NCI-H774 (cell line): ENCODE measurements around the gene CYP2S1.
"Not testable (repeated sequence)": the region's sequence is repeated elsewhere in the genome, so short reads cannot be mapped to it uniquely, and the experiment has no call there.

Source experiments
- DNase-seq: peaks from one replicate; lab custom pipeline; 2025; lab: John Stamatoyannopoulos, UW

Gene CYP2S1

DNA sequence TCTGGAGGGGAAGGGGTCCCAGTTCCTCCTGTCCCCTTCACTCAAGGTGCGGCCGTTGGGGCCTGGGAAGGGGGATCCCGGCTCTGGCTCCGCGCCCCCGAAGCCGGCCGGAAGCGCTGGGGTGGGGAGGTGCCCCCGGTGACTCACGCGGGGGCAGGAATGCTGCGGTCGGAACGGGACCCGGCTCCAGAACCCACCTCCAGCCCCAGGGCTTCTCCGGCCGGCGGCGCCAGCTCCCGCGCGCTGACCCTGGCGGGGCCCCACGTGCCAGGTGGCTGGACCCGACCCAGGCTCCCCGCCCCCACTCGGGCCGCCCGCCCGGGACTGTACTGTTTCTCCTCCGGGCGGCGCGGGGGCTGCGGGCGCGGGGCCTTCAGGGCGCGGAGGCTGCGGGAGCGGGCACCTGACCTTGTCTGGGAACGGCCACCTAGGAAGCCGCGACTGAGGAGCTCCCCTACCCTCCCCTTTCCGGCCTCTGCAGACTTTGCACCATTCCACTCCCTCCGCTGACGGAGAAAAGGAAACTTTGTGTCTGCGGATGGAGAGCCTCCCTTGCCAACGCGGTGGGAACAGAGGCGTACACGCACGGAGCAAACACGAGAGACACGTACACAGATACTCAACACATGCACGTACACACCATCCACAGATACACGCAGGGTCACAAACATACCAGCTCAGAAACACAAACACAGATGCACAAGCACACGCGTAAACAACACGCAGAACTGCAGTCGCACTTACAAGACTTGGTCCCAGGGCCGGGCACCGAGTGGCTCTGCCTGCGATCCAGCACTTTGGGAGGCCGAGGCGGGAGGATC, 33.2 kb downstream of the CYP2S1 start:
- DNase-seq: no peak

- no peak for DNase-seq
These were observed 33.9 kb downstream of the CYP2S1 start for GRCh38 chr19:41226874-41227390.

- no peak for DNase-seq
These were observed 35.5 kb downstream of the CYP2S1 start for GRCh38 chr19:41228486-41228885.

DNA sequence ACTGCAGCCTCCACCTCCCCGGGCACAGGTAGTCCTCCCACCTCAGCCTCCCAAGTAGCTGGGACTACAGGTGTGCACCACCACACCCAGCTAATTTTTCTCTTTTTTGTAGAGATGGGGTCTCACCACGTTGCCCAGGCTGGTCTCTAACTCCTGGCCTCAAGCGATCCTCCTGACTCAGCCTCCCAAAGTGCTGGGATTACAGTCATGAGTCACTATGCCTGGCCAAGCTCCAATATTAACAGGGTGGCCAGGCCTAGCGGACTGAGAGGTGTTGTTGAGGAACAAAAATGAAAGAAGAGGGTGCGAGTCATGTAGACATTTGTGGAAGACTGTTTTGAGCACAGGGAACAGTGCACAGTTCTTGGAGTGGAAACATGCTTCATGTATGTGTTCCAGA, 36.3 kb downstream of the CYP2S1 start:
- not testable (repeated sequence) for DNase-seq

DNA sequence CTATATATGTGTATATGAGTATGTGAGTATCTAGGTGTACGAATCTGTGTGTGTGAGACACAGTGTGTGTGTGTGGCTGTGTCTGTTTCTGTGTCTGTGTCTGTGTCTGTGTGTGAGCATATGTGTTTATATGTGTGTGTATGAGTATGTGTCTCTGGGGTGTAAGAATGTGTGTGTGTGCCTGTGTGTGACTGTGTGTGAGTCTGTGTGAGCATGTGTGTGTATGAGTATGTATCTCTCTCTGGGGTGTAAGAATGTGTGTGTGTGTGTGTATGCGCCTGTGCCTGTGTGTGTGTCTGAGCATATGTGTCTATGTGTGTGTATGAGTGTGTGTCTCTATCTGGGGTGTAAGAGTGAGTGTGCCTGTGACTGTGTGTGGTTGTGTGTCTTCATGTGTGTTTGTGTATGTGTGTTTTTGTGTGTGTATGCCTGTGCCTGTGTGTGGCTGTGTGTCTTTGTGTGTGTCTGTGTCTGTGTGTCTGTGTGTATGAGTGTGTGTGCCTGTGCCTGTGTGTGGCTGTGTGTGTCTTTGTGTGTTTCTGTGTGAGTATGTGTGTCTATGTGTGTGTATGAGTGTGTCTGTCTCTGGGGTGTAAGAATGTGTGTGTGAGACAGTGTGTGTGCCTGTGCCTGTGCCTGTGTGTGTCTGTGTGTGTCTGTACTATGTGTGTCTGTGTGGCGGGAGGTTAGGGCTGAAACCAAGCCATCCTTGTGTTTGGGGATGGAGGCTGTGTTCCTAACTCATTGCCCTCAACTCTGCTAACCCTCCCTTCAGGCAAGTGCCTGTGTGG, 37.2 kb downstream of the CYP2S1 start:
- DNase-seq: no peak

GRCh38 chr19:41232686-41233085, 39.7 kb downstream of the CYP2S1 start:
- no peak for DNase-seq

GRCh38 chr19:41233748-41234240, 40.8 kb downstream of the CYP2S1 start:
- no peak for DNase-seq

DNA sequence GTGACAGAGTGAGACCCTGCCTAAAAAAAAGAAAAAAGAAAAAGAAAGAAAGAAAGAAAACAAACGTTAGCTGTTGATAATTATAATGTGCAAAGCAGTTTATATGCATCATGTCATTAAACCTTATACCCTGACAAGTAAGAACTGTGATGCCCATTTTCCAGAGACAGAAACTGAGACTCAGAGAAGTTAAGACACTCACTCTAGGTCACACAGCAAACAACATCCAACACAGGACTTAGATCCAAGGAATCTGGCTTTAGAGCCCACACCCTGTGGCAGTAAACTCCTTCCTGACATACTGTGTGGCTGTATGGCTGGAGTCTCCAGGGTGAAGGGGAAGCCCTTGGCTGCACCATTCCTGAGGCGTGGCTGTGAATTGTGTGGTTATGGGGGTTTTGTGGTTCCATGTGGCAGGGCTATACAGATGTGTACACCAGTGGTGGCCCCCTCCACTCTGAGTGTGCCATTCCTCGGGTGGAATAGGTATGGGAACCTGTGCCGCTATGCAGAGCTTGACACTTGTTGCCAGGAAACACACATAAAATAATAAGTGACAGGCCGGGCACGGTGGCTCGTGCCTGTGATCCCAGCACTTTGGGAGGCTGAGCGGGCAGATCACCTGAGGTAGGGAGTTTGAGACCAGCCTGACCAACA, 41.6 kb downstream of the CYP2S1 start:
- DNase-seq: no peak

DNA sequence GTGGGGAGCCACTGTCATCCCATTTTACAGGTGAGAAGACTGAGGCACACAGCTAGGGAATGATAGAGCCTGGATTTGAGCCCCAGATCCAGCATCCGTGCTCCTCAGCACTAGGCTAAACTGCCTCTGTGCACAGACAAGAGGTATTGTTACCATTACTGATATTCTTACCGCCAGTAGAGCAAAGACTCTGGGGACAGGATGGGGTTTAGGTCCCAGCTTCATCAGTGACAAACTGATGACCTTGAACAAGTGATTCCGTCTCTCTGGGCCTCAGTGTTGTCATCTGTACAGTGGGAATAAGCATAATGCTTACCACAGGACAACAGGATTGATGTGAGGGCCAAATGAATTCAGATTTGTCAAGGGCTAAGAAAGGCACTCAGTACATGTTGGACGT, 42.5 kb downstream of the CYP2S1 start:
- no peak for DNase-seq

- DNase-seq: no peak
These were observed 45.2 kb downstream of the CYP2S1 start for GRCh38 chr19:41238244-41238643.

DNA sequence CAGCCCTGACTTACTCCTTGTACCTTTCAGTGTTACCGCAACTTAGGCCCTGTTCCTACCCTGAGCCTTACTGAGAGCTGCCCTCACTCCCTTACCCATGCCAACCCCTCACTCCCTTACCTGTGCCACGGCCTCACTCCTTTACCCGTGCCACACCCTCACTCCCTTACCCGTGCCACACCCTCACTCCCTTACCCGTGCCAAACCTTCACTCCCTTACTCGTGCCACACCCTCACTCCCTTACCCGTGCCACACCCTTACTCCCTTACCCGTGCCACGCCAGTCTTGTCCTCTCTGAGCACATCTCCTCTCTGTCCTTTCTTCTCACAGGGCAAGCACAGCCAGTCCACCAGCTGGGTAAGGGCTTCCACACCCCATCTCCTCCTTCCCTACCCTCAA, 46.3 kb downstream of the CYP2S1 start:
- DNase-seq: no peak

- no peak for DNase-seq
These were observed 47.0 kb downstream of the CYP2S1 start for GRCh38 chr19:41239961-41240574.

GRCh38 chr19:41241859-41242258, 48.8 kb downstream of the CYP2S1 start:
- DNase-seq: no peak

DNA sequence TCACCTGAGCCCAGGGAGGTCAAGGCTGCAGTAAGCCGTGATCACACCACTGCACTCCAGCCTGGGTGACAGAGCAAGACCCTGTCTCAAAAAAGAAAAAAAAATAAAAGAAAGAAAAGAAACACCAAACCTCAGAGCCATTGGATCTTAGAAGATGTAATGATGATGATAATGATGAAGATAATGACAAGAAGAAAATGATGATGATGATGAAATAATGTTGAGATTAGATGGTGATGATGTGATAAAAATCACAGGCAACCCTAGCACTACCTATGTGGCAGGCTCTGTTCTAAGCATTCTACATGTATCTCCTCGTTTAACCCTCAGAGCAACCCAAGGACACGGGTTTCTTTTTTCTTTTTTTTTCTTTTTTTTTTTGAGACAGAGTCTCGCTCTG, 51.1 kb downstream of the CYP2S1 start:
- DNase-seq: no peak

- no peak for DNase-seq
These were observed 52.8 kb downstream of the CYP2S1 start for GRCh38 chr19:41245843-41246242.

DNA sequence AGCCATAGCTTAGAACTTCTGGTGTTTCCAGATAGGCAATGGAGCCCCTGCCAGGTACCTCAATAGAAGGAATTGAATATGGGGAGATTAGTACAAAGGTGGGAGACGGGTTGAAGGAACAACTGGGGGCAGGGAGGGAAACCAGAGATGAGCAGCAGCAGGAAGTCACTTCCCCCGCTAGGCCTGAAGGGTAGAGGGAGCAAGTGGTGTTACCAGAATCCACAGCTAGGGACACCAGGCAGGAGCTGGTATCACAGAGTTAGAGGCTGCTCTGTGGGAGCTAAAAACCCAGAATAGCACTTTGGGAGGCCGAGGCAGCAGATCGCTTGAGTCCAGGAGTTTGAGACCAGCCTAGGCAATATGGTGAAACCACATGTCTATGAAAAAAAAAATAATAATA, 55.9 kb downstream of the CYP2S1 start:
- DNase-seq: no peak

- DNase-seq: no peak
These were observed 56.8 kb downstream of the CYP2S1 start for GRCh38 chr19:41249707-41250423.

DNA sequence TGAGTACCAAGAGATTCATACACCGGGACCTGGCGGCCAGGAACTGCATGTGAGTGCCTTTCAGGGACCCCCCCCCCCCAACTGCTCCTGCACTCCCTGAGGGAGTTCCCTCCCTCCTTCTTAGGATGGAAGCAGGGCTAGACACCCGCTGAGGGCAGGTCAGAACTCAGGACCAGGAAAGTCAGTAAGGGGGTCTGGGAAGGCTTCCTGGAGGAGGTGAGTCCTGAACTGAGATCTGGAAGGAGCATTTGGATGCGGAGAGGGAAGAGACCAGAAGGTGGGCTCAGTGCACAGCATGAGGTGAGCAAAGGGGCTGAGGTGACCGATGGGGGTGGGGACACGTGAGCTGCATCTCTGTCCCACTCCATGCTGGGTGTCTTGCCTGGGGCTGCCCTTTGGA, 60.6 kb downstream of the CYP2S1 start:
- no peak for DNase-seq

DNA sequence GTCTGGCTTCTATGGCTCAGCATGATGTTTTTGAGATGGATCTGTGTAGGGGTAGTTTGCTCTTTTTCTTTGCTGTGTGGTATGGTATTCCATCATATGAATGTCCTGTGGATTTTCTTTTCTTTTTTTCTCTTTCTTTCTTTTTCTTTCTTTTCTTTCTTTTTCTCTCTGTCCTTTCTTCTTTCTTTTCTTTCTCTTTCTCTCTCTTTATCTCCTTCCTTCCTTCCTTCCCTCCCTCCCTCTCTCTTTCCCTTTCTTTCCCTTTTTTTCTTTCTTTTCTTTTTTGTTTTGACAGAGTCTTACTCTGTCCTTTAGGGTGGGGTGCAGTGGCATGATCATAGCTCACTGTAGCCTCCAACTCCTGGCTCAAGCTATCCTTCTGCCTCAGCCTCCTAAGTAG, 62.2 kb downstream of the CYP2S1 start:
- DNase-seq: no peak
